ENCODE measurements around the gene PPP6R2. TPM values are rescaled to one million over a fixed set of nuclear protein-coding genes. Genes with fewer than 3 reads are reported as not detected.

The PPP6R2 gene
- polyA plus RNA-seq, 2 of the 4 experiments (the other 2 are of a cell fraction), result 9.6 to 14.7 TPM

- DNase-seq (ENCODE audit: low read depth in 1 of 2, low spot score in 1 of 2) (no peak), FAIRE-seq (no peak), ATAC-seq (no peak)
- 86% methylated on average over 7 of the region's 8 CpGs for WGBS (ENCODE audit: missing lambda C conversion rate)
- ChIA-PET POLR2A (no interaction called here), CTCF (no interaction called here)
- H3K4me2 ChIP-seq, result no peak overlapping the region
- no peaks in the 10 kb centered on the region for H3K4me1 ChIP-seq
- TF ChIP-seq RAD21 (conservative IDR thresholded peaks at IDR 0.05 in 1 of 2, IDR thresholded peaks at IDR 0.05 in 1 of 2) (no peak), TFCP2L1 (CRISPR knock-in tag; IDR thresholded peaks at IDR 0.05) (no peak), NFE2L2 (conservative IDR thresholded peaks at IDR 0.05; ENCODE audit: low read length) (no peak), NPAS2 (CRISPR knock-in tag; IDR thresholded peaks at IDR 0.05; ENCODE audit: borderline replicate concordance) (no peak)
- TF ChIP-seq, protein P1, sequence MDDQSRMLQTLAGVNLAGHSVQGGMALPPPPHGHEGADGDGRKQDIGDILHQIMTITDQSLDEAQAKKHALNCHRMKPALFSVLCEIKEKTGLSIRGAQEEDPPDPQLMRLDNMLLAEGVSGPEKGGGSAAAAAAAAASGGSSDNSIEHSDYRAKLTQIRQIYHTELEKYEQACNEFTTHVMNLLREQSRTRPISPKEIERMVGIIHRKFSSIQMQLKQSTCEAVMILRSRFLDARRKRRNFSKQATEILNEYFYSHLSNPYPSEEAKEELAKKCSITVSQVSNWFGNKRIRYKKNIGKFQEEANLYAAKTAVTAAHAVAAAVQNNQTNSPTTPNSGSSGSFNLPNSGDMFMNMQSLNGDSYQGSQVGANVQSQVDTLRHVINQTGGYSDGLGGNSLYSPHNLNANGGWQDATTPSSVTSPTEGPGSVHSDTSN (IDR thresholded peaks at IDR 0.05), result no peak
- H3K9me3 ChIP-seq, result no peaks in the 10 kb centered on the region
- no peak overlapping the region for H3K27ac ChIP-seq
- no peak overlapping the region for H3K4me3 ChIP-seq
These were observed 73.9 kb downstream of the PPP6R2 start for GRCh38 chr22:50416996-50417395.

DNA sequence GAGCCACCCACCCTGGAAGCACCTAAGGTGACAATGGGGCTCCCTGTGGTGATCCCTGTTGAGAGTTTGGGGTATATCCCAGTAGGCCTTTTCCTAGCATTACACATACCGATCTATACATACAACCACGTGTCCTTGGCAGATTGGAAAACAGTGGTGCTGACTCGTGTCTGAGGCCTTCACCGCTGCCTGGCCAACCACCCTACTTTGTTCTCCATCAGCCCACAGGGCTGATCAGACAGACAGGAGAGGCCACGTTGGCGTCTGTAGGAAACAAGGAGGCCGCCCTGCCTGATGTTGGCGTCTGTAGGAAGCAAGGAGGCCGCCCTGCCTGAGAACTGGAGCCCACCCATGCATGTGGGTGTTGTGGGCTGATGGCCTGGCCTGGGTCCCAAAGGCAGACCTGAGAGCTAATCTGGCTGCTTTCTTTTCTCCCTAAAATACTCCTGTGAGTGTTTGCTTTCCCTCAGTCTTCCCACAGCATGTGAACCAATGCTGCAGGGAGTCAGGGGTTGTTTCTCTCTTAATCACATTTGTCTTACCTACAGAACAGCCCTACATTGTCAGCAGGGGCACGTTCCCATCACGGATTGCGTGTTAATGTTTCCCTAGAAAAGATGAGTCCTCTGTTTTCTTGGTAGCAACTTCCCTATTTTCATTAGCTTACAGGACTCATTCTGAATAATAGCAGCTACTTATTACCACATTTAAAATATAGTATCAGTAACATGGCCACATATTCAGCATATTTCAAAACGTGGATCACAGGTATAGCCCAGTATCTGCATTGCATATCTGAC lies 74.5 kb downstream of the PPP6R2 start:
- no peak overlapping the region for H3K4me3 ChIP-seq
- no peak overlapping the region for H3K4me2 ChIP-seq
- ATAC-seq (no peak; a peak in 1 of 6 replicates), FAIRE-seq (no peak), DNase-seq (ENCODE audit: low read depth in 1 of 2, low spot score in 1 of 2) (no peak)
- 93% methylated on average over 9 of the region's 13 CpGs for WGBS (ENCODE audit: missing lambda C conversion rate)
- TF ChIP-seq EHF (CRISPR knock-in tag; IDR thresholded peaks at IDR 0.05), result no peak
- TF ChIP-seq ZC3H11A (IDR thresholded peaks at IDR 0.05), result no peak
- no peak for TF ChIP-seq ZFP36 (IDR thresholded peaks at IDR 0.05; ENCODE audit: borderline replicate concordance, partially characterized antibody)
- TF ChIP-seq TP53 (CRISPR knock-in tag; IDR thresholded peaks at IDR 0.05), result no peak
- no peak for TF ChIP-seq SMC3 (IDR thresholded peaks at IDR 0.05)
- TF ChIP-seq MYC (IDR thresholded peaks at IDR 0.05; ENCODE audit: borderline replicate concordance, low read length), result no peak
- TF ChIP-seq CHD4 (IDR thresholded peaks at IDR 0.05; ENCODE audit: borderline replicate concordance), result no peak
- no peak for TF ChIP-seq ZSCAN20 (CRISPR knock-in tag; IDR thresholded peaks at IDR 0.05)
- no peak for TF ChIP-seq KDM5A (IDR thresholded peaks at IDR 0.05)
- no peak for TF ChIP-seq E2F6 (IDR thresholded peaks at IDR 0.05; ENCODE audit: borderline replicate concordance, low read depth)
- no peak for TF ChIP-seq CBX2 (IDR thresholded peaks at IDR 0.05; ENCODE audit: borderline replicate concordance, low read depth)
- TF ChIP-seq RARB (CRISPR knock-in tag; IDR thresholded peaks at IDR 0.05), result no peak
- TF ChIP-seq JUNB (IDR thresholded peaks at IDR 0.05), result no peak
- no peak for TF ChIP-seq POLR2A (IDR thresholded peaks at IDR 0.05; ENCODE audit: low read length)
- TF ChIP-seq MAX (IDR thresholded peaks at IDR 0.05), result no peak
- CTCF ChIA-PET, result interaction anchor here (0.6 to 1.0 kb wide), 2 partner anchors 161 to 166 kb away, joined by 3 to 4 read pairs; no protein-coding TSS in a partner anchor
- no peak overlapping the region for H3K27ac ChIP-seq
- no peaks in the 10 kb centered on the region for H3K4me1 ChIP-seq
- POLR2A ChIA-PET, result no interaction called here
- no peaks in the 10 kb centered on the region for H3K9me3 ChIP-seq

DNA sequence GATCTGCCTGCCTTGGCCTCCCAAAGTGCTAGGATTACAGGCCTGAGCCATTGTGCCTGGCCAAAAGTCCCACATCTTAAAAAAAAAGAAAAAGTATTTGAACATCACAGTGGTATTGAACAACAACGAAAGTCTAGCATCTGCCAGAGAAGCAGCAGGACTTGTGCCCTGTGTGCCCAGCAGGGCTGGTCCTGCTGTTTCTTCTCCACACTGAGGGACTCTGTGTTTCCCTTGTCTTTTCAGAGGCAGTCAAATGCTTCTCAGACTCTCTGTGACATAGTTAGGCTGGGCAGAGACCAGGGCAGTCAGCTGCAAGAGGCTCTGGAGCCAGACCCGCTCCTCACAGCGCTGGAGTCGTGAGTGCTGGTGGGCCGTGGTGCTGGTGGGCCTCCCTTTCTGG lies 75.5 kb downstream of the PPP6R2 start:
- Histone ChIP-seq H3K4me3 (no peak overlapping the region), H3K4me2 (no peak overlapping the region), H3K9me3 (no peaks in the 10 kb centered on the region), H3K4me1 (no peaks in the 10 kb centered on the region), H3K27ac (no peak overlapping the region)
- TF ChIP-seq, protein P2, sequence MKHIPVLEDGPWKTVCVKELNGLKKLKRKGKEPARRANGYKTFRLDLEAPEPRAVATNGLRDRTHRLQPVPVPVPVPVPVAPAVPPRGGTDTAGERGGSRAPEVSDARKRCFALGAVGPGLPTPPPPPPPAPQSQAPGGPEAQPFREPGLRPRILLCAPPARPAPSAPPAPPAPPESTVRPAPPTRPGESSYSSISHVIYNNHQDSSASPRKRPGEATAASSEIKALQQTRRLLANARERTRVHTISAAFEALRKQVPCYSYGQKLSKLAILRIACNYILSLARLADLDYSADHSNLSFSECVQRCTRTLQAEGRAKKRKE (CRISPR knock-in tag; IDR thresholded peaks at IDR 0.05; ENCODE audit: low read depth), result no peak
- TF ChIP-seq FOSB (CRISPR knock-in tag; IDR thresholded peaks at IDR 0.05), result no peak
- TF ChIP-seq KDM1A (IDR thresholded peaks at IDR 0.05; ENCODE audit: low read depth), result no peak
- no peak for TF ChIP-seq MAZ (IDR thresholded peaks at IDR 0.05; ENCODE audit: borderline replicate concordance, low read depth, low read length)
- TF ChIP-seq EP300 (IDR thresholded peaks at IDR 0.05), result no peak
- TF ChIP-seq REST (IDR thresholded peaks at IDR 0.05), result no peak
- TF ChIP-seq CBX8 (IDR thresholded peaks at IDR 0.05), result no peak
- TF ChIP-seq NFE2L2 (conservative IDR thresholded peaks at IDR 0.05; ENCODE audit: low read length), result no peak
- TF ChIP-seq MAFK (IDR thresholded peaks at IDR 0.05; ENCODE audit: partially characterized antibody), result no peak
- TF ChIP-seq ZNF302 (CRISPR knock-in tag; IDR thresholded peaks at IDR 0.05), result no peak
- no peak for TF ChIP-seq ZFP36 (IDR thresholded peaks at IDR 0.05; ENCODE audit: borderline replicate concordance, partially characterized antibody)
- no peak for DNase-seq (ENCODE audit: low read depth in 1 of 2, low spot score in 1 of 2)
- ATAC-seq, result no peak
- POLR2A ChIA-PET, result no interaction called here
- WGBS (ENCODE audit: missing lambda C conversion rate), result 90% methylated on average over 4 of the region's 5 CpGs
- no peak for FAIRE-seq
- CTCF ChIA-PET, result no interaction called here

All from A549 (cell line).